OCI-LY1 (cell line): Measurements from ENCODE around the gene ZNF14.

Experiments used
- EZH2 ChIP-seq: fragments of 200-600 bp; sonication (generic), shearing (Covaris generic); IDR thresholded peaks from 2 replicates; pipeline ENCODE4 v1.8.0; 2017; ENCODE audit warnings: borderline replicate concordance, mixed run types, mild to moderate bottlenecking, antibody characterized with exemption, low read length, moderate library complexity, mixed read lengths
- TF ChIP-seq, protein P1 (sequence below): fragments of 200-600 bp; sonication (generic), shearing (Covaris generic); IDR thresholded peaks from 2 replicates; pipeline ENCODE4 v1.5.1; 2017; ENCODE audit warnings: mild to moderate bottlenecking, antibody characterized with exemption, low read length, moderate library complexity, mixed read lengths

DNA sequence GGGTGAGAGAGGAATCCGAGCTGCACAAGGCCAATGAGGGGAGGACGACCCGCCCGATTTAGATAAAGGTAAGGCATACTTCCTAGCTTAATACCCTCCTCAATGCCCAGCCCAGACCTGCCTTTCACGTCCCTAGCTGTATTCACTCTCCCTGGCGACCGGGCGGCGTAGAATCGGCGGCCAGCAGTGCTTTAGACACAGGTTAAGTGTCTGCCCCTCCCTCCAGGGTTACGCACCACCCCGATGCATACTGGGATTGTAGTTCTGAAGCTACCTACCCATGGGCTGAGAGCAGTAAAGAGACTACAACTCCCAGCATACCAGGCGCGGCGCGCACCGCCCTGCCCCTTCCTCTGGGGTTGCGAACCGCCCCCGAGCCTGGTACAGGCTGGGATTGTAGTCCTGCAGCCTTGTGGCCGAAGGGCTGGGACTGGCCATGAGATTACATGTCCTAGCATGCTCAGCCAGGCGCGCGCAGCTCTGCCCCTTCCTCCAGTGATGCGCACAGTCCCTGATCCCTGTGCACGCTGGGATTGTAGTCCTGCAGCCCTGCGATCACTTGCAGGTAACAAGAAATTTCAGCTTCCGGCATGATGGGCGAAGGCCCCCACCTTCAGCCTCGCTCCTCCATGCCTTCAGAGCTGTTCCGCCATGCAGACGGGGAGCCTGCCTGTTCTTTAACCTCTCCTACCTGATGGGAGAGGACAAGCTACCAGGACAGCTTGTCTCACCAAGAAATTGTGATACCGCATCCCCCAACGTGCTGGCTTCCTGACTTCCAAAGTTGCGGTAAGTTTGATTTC is 43.5 kb upstream of the ZNF14 start:
- TF ChIP-seq, protein P1, sequence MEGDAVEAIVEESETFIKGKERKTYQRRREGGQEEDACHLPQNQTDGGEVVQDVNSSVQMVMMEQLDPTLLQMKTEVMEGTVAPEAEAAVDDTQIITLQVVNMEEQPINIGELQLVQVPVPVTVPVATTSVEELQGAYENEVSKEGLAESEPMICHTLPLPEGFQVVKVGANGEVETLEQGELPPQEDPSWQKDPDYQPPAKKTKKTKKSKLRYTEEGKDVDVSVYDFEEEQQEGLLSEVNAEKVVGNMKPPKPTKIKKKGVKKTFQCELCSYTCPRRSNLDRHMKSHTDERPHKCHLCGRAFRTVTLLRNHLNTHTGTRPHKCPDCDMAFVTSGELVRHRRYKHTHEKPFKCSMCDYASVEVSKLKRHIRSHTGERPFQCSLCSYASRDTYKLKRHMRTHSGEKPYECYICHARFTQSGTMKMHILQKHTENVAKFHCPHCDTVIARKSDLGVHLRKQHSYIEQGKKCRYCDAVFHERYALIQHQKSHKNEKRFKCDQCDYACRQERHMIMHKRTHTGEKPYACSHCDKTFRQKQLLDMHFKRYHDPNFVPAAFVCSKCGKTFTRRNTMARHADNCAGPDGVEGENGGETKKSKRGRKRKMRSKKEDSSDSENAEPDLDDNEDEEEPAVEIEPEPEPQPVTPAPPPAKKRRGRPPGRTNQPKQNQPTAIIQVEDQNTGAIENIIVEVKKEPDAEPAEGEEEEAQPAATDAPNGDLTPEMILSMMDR = no peak
- no peak for TF ChIP-seq EZH2
